HEK293 (cell line): Measurements from ENCODE around the gene KPNA3.
"Not testable (repeated sequence)": the region's sequence is repeated elsewhere in the genome, so short reads cannot be mapped to it uniquely, and the experiment has no call there.

ENCODE experiments used
- CTCF ChIA-PET: fragments of 350-600 bp; formaldehyde crosslinking; extraction: SDS; loops from one replicate; lab custom pipeline; 2021; ENCODE audit warnings: antibody characterized with exemption; lab: Yijun Ruan, JAX
- POLR2A ChIA-PET: fragments of 300-600 bp; formaldehyde crosslinking; extraction: SDS; loops from one replicate; lab custom pipeline; 2020; ENCODE audit warnings: antibody characterized with exemption, inconsistent platforms; lab: Yijun Ruan, JAX
- H3K27ac ChIP-seq: fragments of 200-500 bp; sonication (Bioruptor generic); 2 replicates; pipeline ENCODE4 v1.5.1; 2014; ENCODE audit warnings: low read depth, low read length, control low read depth, inconsistent platforms; ENCODE audit errors: extremely low read depth
- H3K36me3 ChIP-seq, 2 experiments: fragments of 200-500 bp in 1 of 2; sonication (Bioruptor generic) in 1 of 2; 1 replicate in 1 of 2; 2 replicates in 1 of 2; pipeline ENCODE4 v1.5.1; 2014 to 2017; ENCODE audit warnings: inconsistent platforms in 2 of 2, low read length in 2 of 2; ENCODE audit not compliant: control insufficient read depth in 2 of 2, insufficient read depth in 1 of 2
- H3K4me1 ChIP-seq: fragments of 200-500 bp; sonication (Bioruptor generic); 2 replicates; pipeline ENCODE4 v1.5.1; 2014; ENCODE audit warnings: mild to moderate bottlenecking, low read length, inconsistent platforms; ENCODE audit not compliant: control insufficient read depth, insufficient read depth
- H3K4me3 ChIP-seq: 2 replicates; pipeline ENCODE4 v1.5.1; 2011; ENCODE audit warnings: low read depth, mild to moderate bottlenecking, control low read depth, low read length, moderate library complexity
- H3K9me3 ChIP-seq: fragments of 200-500 bp; sonication (Bioruptor generic); 2 replicates; pipeline ENCODE4 v1.5.1; 2014; ENCODE audit warnings: low read depth, low read length, inconsistent platforms; ENCODE audit not compliant: control insufficient read depth, insufficient read depth
- IKZF3 ChIP-seq: fragments of 450-650 bp; IDR thresholded peaks from 2 replicates; pipeline ENCODE4 v1.5.0; 2018; ENCODE audit warnings: missing biosample characterization, mild to moderate bottlenecking, missing genetic modification characterization, moderate library complexity
- KLF7 ChIP-seq: fragments of 450-650 bp; formaldehyde crosslinking; IDR thresholded peaks from 2 replicates; pipeline ENCODE4 v1.5.1; 2016; ENCODE audit warnings: missing biosample characterization, missing genetic modification characterization, borderline replicate concordance
- REST ChIP-seq: fragments of 450-650 bp; formaldehyde crosslinking; IDR thresholded peaks from 2 replicates; pipeline ENCODE4 v1.5.1; 2016; ENCODE audit warnings: missing biosample characterization, missing genetic modification characterization
- SALL2 ChIP-seq: fragments of 450-650 bp; formaldehyde crosslinking; IDR thresholded peaks from 2 replicates; pipeline ENCODE4 v1.5.0; 2017; ENCODE audit warnings: missing biosample characterization, mild to moderate bottlenecking, missing genetic modification characterization, borderline replicate concordance
- YY2 ChIP-seq: fragments of 450-650 bp; formaldehyde crosslinking; IDR thresholded peaks from 2 replicates; pipeline ENCODE4 v1.5.1; 2016; ENCODE audit warnings: missing biosample characterization, missing genetic modification characterization
- ZBTB21 ChIP-seq: fragments of 450-650 bp; formaldehyde crosslinking; IDR thresholded peaks from 2 replicates; pipeline ENCODE4 v1.5.1; 2017; ENCODE audit warnings: missing biosample characterization, missing genetic modification characterization
- ZFP3 ChIP-seq: fragments of 450-650 bp; formaldehyde crosslinking; IDR thresholded peaks from 2 replicates; pipeline ENCODE4 v1.5.1; 2016; ENCODE audit warnings: low read depth, missing biosample characterization, missing genetic modification characterization
- ZNF146 ChIP-seq: fragments of 450-650 bp; formaldehyde crosslinking; IDR thresholded peaks from 2 replicates; pipeline ENCODE4 v1.5.1; 2016; ENCODE audit warnings: missing biosample characterization, missing genetic modification characterization
- ZNF157 ChIP-seq: fragments of 450-650 bp; formaldehyde crosslinking; IDR thresholded peaks from 2 replicates; pipeline ENCODE4 v1.5.1; 2016; ENCODE audit warnings: missing biosample characterization, missing genetic modification characterization
- ZNF214 ChIP-seq: fragments of 450-650 bp; formaldehyde crosslinking; IDR thresholded peaks from 2 replicates; pipeline ENCODE4 v1.5.1; 2017; ENCODE audit warnings: missing biosample characterization, mild to moderate bottlenecking, missing genetic modification characterization, borderline replicate concordance
- ZNF248 ChIP-seq: fragments of 450-650 bp; formaldehyde crosslinking; IDR thresholded peaks from 2 replicates; pipeline ENCODE4 v1.5.1; 2017; ENCODE audit warnings: missing biosample characterization, missing genetic modification characterization
- ZNF274 ChIP-seq, 2 experiments: fragments of 200-500 bp in 1 of 2; fragments of 450-650 bp in 1 of 2; sonication (Bioruptor generic) in 1 of 2; formaldehyde crosslinking in 1 of 2; IDR thresholded peaks; 2 replicates each; pipeline versions ENCODE4 v1.5.1 to v1.6.1; 2014 to 2016; ENCODE audit warnings: borderline replicate concordance in 1 of 2, inconsistent platforms in 1 of 2, low read length in 1 of 2, missing biosample characterization in 1 of 2, missing genetic modification characterization in 1 of 2
- ZNF280C ChIP-seq: fragments of 450-650 bp; formaldehyde crosslinking; IDR thresholded peaks from 2 replicates; pipeline ENCODE4 v1.5.1; 2016; ENCODE audit warnings: missing biosample characterization, missing genetic modification characterization
- ZNF341 ChIP-seq: fragments of 450-650 bp; formaldehyde crosslinking; IDR thresholded peaks from 2 replicates; pipeline ENCODE4; 2016; ENCODE audit warnings: low read depth, missing biosample characterization, missing genetic modification characterization
- ZNF488 ChIP-seq: fragments of 450-650 bp; formaldehyde crosslinking; IDR thresholded peaks from 2 replicates; pipeline ENCODE4 v1.5.1; 2016; ENCODE audit warnings: missing biosample characterization, missing genetic modification characterization
- ZNF837 ChIP-seq: fragments of 450-650 bp; formaldehyde crosslinking; IDR thresholded peaks from 2 replicates; pipeline ENCODE4 v1.5.1; 2016; ENCODE audit warnings: missing biosample characterization, missing genetic modification characterization

KPNA3 gene

GRCh38 chr13:49807681-49808080 is 15.2 kb upstream of the KPNA3 start:
- ChIA-PET POLR2A (interaction anchor here (0.9 kb wide), 1 partner anchor 15 kb away, joined by 5 read pairs; the partner anchor contains the start of gene KPNA3), CTCF (interaction anchor here (0.7 kb wide), 1 partner anchor 247 kb away, joined by 3 read pairs; no protein-coding TSS in a partner anchor)
- TF ChIP-seq ZNF214 (tag by site-specific recombination) = no peak
- no peak for TF ChIP-seq ZNF837 (tag by site-specific recombination)

GRCh38 chr13:49806126-49806536 is 13.6 kb upstream of the KPNA3 start:
- Histone ChIP-seq H3K4me3 (no peak overlapping the region), H3K27ac (no peak overlapping the region), H3K36me3 (no peaks in the 10 kb centered on the region)
- POLR2A ChIA-PET = interaction anchor here (0.6 to 1.7 kb wide), 2 partner anchors 13 to 14 kb away, joined by 3 to 5 read pairs; partner anchors contain the start of gene KPNA3
- CTCF ChIA-PET = no interaction called here
- TF ChIP-seq ZNF248 (no peak), ZFP3 (tag by site-specific recombination) (no peak), KLF7 (tag by site-specific recombination) (no peak), ZNF341 (tag by site-specific recombination) (no peak), REST (tag by site-specific recombination) (no peak), SALL2 (no peak), ZNF157 (tag by site-specific recombination) (no peak), IKZF3 (tag by site-specific recombination) (no peak), ZNF274 (IDR thresholded peaks at IDR 0.05; ENCODE audit: low read length) (no peak), ZNF274 (tag by site-specific recombination; IDR thresholded peaks at IDR 0.05; ENCODE audit: borderline replicate concordance) (no peak), ZBTB21 (tag by site-specific recombination) (no peak), ZNF146 (no peak), ZNF280C (tag by site-specific recombination) (no peak), YY2 (tag by site-specific recombination) (no peak), ZNF488 (tag by site-specific recombination) (no peak)
- TF ChIP-seq, all 188 proteins: peak for 0
- H3K9me3 ChIP-seq = no peaks in the 10 kb centered on the region
- no peaks in the 10 kb centered on the region for H3K4me1 ChIP-seq

More at GRCh38 chr13:49807681-49808080, 15.2 kb upstream of the KPNA3 start:
- H3K4me1 ChIP-seq = no peaks in the 10 kb centered on the region
- H3K4me3 ChIP-seq = no peak overlapping the region
- H3K27ac ChIP-seq = no peak overlapping the region
- no peaks in the 10 kb centered on the region for H3K9me3 ChIP-seq
- H3K36me3 ChIP-seq = no peaks in the 10 kb centered on the region

- ChIA-PET POLR2A (interaction anchor here (0.6 kb wide), 2 partner anchors 14 to 138 kb away, joined by 4 to 6 read pairs; no protein-coding TSS in a partner anchor), CTCF (interaction anchor here (0.6 kb wide), 1 partner anchor 196 kb away, joined by 3 read pairs; no protein-coding TSS in a partner anchor)
- H3K27ac ChIP-seq, H3K36me3 ChIP-seq, H3K4me3 ChIP-seq, H3K4me1 ChIP-seq, H3K9me3 ChIP-seq: not testable (repeated sequence)
Measured at GRCh38 chr13:49803047-49803446, 10.6 kb upstream of the KPNA3 start.
